HepG2 (cell line): ENCODE results near the gene SLC36A1. TPM values are rescaled to one million over a fixed set of nuclear protein-coding genes. Genes with fewer than 3 reads are reported as not detected.

Experiments used
- ATAC-seq: fragments of 200-7000 bp; cut with Tn5 transposase; 3 replicates; pipeline ENCODE4 v1.9.1; 2020; ENCODE audit warnings: mild to moderate bottlenecking, moderate library complexity
- BruUV-seq: library from RNA; stranded (reverse); fragments of 400-500 nt; replicated peaks from 2 replicates; lab custom pipeline; 2021; lab: Mats Ljungman, UMichigan
- CTCF ChIA-PET: fragments of 300-600 bp; formaldehyde crosslinking; extraction: SDS; loops from one replicate; lab custom pipeline; 2021; ENCODE audit warnings: low total read pairs, inconsistent platforms, low intra/inter-chr PET ratio; lab: Yijun Ruan, JAX
- POLR2A ChIA-PET: fragments of 350-600 bp; sonication (Branson Sonifier 250); formaldehyde crosslinking; loops from one replicate; lab custom pipeline; 2020; ENCODE audit warnings: antibody characterized with exemption, inconsistent platforms; lab: Yijun Ruan, JAX
- DNase-seq: peaks from one replicate; pipeline ENCODE4 v3.0.0-alpha.2; 2015; ENCODE audit warnings: low spot score
- FAIRE-seq: peaks from 3 replicates; lab custom pipeline; 2011; peaks lifted over from hg19 to GRCh38; lab: Jason Lieb, UNC
- H2AFZ ChIP-seq: one replicate; pipeline ENCODE4 v1.6.1; 2011; ENCODE audit warnings: low read length, inconsistent platforms
- H3K27ac ChIP-seq: fragments of 300-600 bp; 3 replicates; pipeline ENCODE4 v1.8.0; 2011; ENCODE audit warnings: mixed run types, mild to moderate bottlenecking, mixed read lengths, low read length, inconsistent platforms; ENCODE audit not compliant: insufficient read depth; ENCODE audit errors: extremely low read length
- H3K27me3 ChIP-seq, 2 experiments: fragments of 200-600 bp in 1 of 2; 2 replicates in 1 of 2; 3 replicates in 1 of 2; pipeline versions ENCODE4 v1.6.0 to v1.8.0; 2011; ENCODE audit warnings: low read length in 2 of 2, mild to moderate bottlenecking in 2 of 2, moderate library complexity in 2 of 2, inconsistent platforms in 1 of 2; ENCODE audit not compliant: insufficient read depth in 2 of 2, control insufficient read depth in 1 of 2
- H3K36me3 ChIP-seq, 2 experiments: fragments of 200-600 bp in 1 of 2; replicated peaks in 1 of 2; 2 replicates in 1 of 2; 3 replicates in 1 of 2; pipeline versions ENCODE4 v1.5.1 to v1.8.0; 2011; ENCODE audit warnings: low read length in 2 of 2, inconsistent platforms in 1 of 2; ENCODE audit not compliant: insufficient read depth in 2 of 2, control insufficient read depth in 1 of 2
- H3K4me1 ChIP-seq: 2 replicates; pipeline ENCODE4 v1.5.1; 2012; ENCODE audit warnings: low read length, inconsistent platforms; ENCODE audit not compliant: insufficient read depth
- H3K4me2 ChIP-seq: 2 replicates; pipeline ENCODE4 v1.6.0; 2011; ENCODE audit warnings: low read depth, low read length, inconsistent platforms
- H3K4me3 ChIP-seq, 3 experiments: fragments of 200-600 bp in 1 of 3; sonication (generic), shearing (Covaris generic) in 1 of 3; replicated peaks in 1 of 3; 2 replicates each; pipeline ENCODE4 v1.5.1; 2011 to 2016; ENCODE audit warnings: low read length in 3 of 3, inconsistent platforms in 2 of 3, low read depth in 2 of 3, mild to moderate bottlenecking in 2 of 3, control low read depth in 1 of 3, mixed read lengths in 1 of 3; ENCODE audit not compliant: insufficient read depth in 1 of 3
- H3K79me2 ChIP-seq: one replicate; pipeline ENCODE4 v1.6.1; 2011; ENCODE audit warnings: low read length, inconsistent platforms; ENCODE audit not compliant: insufficient read depth
- H3K9ac ChIP-seq: 2 replicates; pipeline ENCODE4 v1.6.0; 2011; ENCODE audit warnings: mild to moderate bottlenecking, low read depth, low read length, inconsistent platforms; ENCODE audit not compliant: insufficient read depth
- H3K9me3 ChIP-seq: 2 replicates; pipeline ENCODE4 v1.5.1; 2012; ENCODE audit warnings: mild to moderate bottlenecking, low read length
- H4K20me1 ChIP-seq: 2 replicates; pipeline ENCODE4 v1.6.0; 2011; ENCODE audit warnings: inconsistent platforms, mild to moderate bottlenecking, low read length, moderate library complexity; ENCODE audit not compliant: insufficient read depth
- ASH2L ChIP-seq: fragments of 300-600, 200-600 bp; sonication (generic); IDR thresholded peaks from 2 replicates; pipeline ENCODE4 v1.7.0; 2017; ENCODE audit warnings: low read depth, mild to moderate bottlenecking, moderate library complexity, mixed read lengths, low read length; ENCODE audit not compliant: insufficient read length
- ELF3 ChIP-seq: IDR thresholded peaks from 2 replicates; pipeline ENCODE4 v1.6.1; 2016; ENCODE audit warnings: missing genetic modification reagents, missing compliant biosample characterization
- MAFK ChIP-seq, 2 experiments: IDR thresholded peaks in 1 of 2; conservative IDR thresholded peaks in 1 of 2; 2 replicates each; pipeline ENCODE4 v1.6.1; 2011; ENCODE audit warnings: improper control_type of control experiment in 2 of 2, low read length in 2 of 2
- SMARCE1 ChIP-seq: fragments of 450-650 bp; IDR thresholded peaks from 2 replicates; pipeline ENCODE4 v1.6.1; 2017; ENCODE audit warnings: borderline replicate concordance
- WGBS: methylation state at CpG from one replicate; pipeline ENCODE4 v1.1.6; 2017; ENCODE audit warnings: low lambda C conversion rate; 5-methylcytosine and 5-hydroxymethylcytosine counted together
- in situ Hi-C: cut with HindIII; loops from 2 replicates; pipeline ENCODE4 v1.10.0; 2017; ENCODE audit warnings: low pct_unique_long_range_greater_than_20kb; ENCODE audit not compliant: extremely low pct_ligation_motif_present
- intact Hi-C: fragments of 100-400 bp; cut with micrococcal nuclease; formaldehyde crosslinking; loops from one replicate; pipeline ENCODE4 v1.10.0; 2022; ENCODE audit not compliant: unreplicated experiment
- polyA plus RNA-seq, 8 experiments: library from polyadenylated mRNA; depleted of rRNA in 3 of 8; stranded (reverse) in 7 of 8; unstranded in 1 of 8; fragments of >200 nt; fragmentation: Illumina TruSeq in 4 of 8; extraction: Trizol in 4 of 8; gene quantifications; 2 replicates each; pipeline versions ENCODE4 v1.2.1 to v1.2.3, GENCODE V29; 2011 to 2016; ENCODE audit warnings: low read depth in 4 of 8, missing spikeins in 1 of 8, mixed read lengths in 1 of 8; ENCODE audit not compliant: insufficient read depth in 1 of 8
- total RNA-seq, 5 experiments: library from RNA; depleted of rRNA; stranded (reverse); fragments of >200 nt; fragmentation: Illumina TruSeq; extraction: Trizol; gene quantifications; 2 replicates each; pipeline ENCODE4 v1.2.3, GENCODE V29; 2016; ENCODE audit warnings: low read depth in 1 of 5

Gene SLC36A1
- total and polyA plus RNA-seq, 2 of the 13 experiments (the other 11 are each of a cell fraction or from before 2014, with no cell fraction given), result 8.0 to 8.9 TPM

GRCh38 chr5:151487544-151487943 lies 40.1 kb downstream of the SLC36A1 start:
- CTCF ChIA-PET, result no interaction called here
- 97% methylated on average over 7 of the region's 7 CpGs for WGBS

GRCh38 chr5:151490627-151491026 lies 43.2 kb downstream of the SLC36A1 start:
- Histone ChIP-seq H3K79me2 (no peaks in the 10 kb centered on the region), H3K9me3 (no peaks in the 10 kb centered on the region), H2AFZ (no peak overlapping the region), H4K20me1 (no peaks in the 10 kb centered on the region), H3K9ac (no peak overlapping the region), H3K36me3 (peaks cover 7 to 11% of the 10 kb centered on the region in 2 experiments; a peak in 4 of 5 replicates), H3K4me3 (no peak overlapping the region), H3K4me2 (no peak overlapping the region), H3K27me3 (no peaks in the 10 kb centered on the region), H3K4me1 (no peaks in the 10 kb centered on the region), H3K27ac (no peak overlapping the region)
- BruUV-seq, result no TSS peak
- POLR2A ChIA-PET, result no interaction called here
- no peak for ATAC-seq
- CTCF ChIA-PET, result no interaction called here
- WGBS, result 94% methylated on average over 5 of the region's 5 CpGs
- intact Hi-C loops (no loop called here), in situ Hi-C loops (no loop called here)
- FAIRE-seq, result no peak
- no peak for TF ChIP-seq ASH2L
- TF ChIP-seq ELF3 (CRISPR knock-in tag), result no peak
- TF ChIP-seq, all 625 proteins: peak for 0
- DNase-seq, result no peak

More at GRCh38 chr5:151487544-151487943, 40.1 kb downstream of the SLC36A1 start:
- FAIRE-seq (no peak), DNase-seq (no peak), ATAC-seq (no peak)
- BruUV-seq, result no TSS peak
- POLR2A ChIA-PET, result no interaction called here
- H4K20me1 ChIP-seq, result no peaks in the 10 kb centered on the region
- H3K4me1 ChIP-seq, result no peaks in the 10 kb centered on the region
- H3K27ac ChIP-seq, result no peak overlapping the region
- TF ChIP-seq SMARCE1 (no peak), MAFK (conservative IDR thresholded peaks at IDR 0.05 in 1 of 2, IDR thresholded peaks at IDR 0.05 in 1 of 2; ENCODE audit: low read length in 2 of 2) (peak in 1 of 2 experiments; percentile 21; a peak in 1 of 4 replicates)
- in situ Hi-C loops (no loop called here), intact Hi-C loops (no loop called here)
- no peaks in the 10 kb centered on the region for H3K9me3 ChIP-seq
- H3K36me3 ChIP-seq, result peaks cover 7 to 11% of the 10 kb centered on the region in 2 experiments; a peak in 4 of 5 replicates
- H3K79me2 ChIP-seq, result no peaks in the 10 kb centered on the region
- H2AFZ ChIP-seq, result no peak overlapping the region
- no peaks in the 10 kb centered on the region for H3K27me3 ChIP-seq
- H3K4me3 ChIP-seq, result no peak overlapping the region
- H3K4me2 ChIP-seq, result no peak overlapping the region
- H3K9ac ChIP-seq, result no peak overlapping the region
